Measurements from ENCODE around the gene CCDC187.

Gene CCDC187

GRCh38 chr9:136265561-136266355 is 38.1 kb downstream of the CCDC187 start:
- DNase-seq, result no peak

GRCh38 chr9:136264441-136265405 is 39.2 kb downstream of the CCDC187 start:
- DNase-seq, result no peak

GRCh38 chr9:136264031-136264430 is 39.9 kb downstream of the CCDC187 start:
- DNase-seq, result no peak

- no peak for DNase-seq
Observed at GRCh38 chr9:136262671-136263178, 41.2 kb downstream of the CCDC187 start.

- no peak for DNase-seq
Observed at GRCh38 chr9:136261686-136262430, 42.0 kb downstream of the CCDC187 start.

- no peak for DNase-seq
Observed at GRCh38 chr9:136260936-136261472, 42.9 kb downstream of the CCDC187 start.

GRCh38 chr9:136260521-136260920 is 43.4 kb downstream of the CCDC187 start:
- no peak for DNase-seq

GRCh38 chr9:136259836-136260235 is 44.1 kb downstream of the CCDC187 start:
- no peak for DNase-seq

GRCh38 chr9:136259517-136259813 is 44.4 kb downstream of the CCDC187 start:
- no peak for DNase-seq

- no peak for DNase-seq
Observed at GRCh38 chr9:136258786-136259516, 44.9 kb downstream of the CCDC187 start.

- no peak for DNase-seq
Observed at GRCh38 chr9:136258299-136258625, 45.6 kb downstream of the CCDC187 start.

- DNase-seq, result no peak
Observed at GRCh38 chr9:136257381-136258298, 46.3 kb downstream of the CCDC187 start.

GRCh38 chr9:136255896-136256890 is 47.7 kb downstream of the CCDC187 start:
- no peak for DNase-seq

GRCh38 chr9:136255166-136255538 is 48.7 kb downstream of the CCDC187 start:
- DNase-seq, result no peak

GRCh38 chr9:136254381-136255165 is 49.3 kb downstream of the CCDC187 start:
- no peak for DNase-seq

GRCh38 chr9:136253246-136254130 is 50.4 kb downstream of the CCDC187 start:
- no peak for DNase-seq

- DNase-seq, result no peak
Observed at GRCh38 chr9:136252846-136253245, 51.0 kb downstream of the CCDC187 start.

GRCh38 chr9:136252281-136252680 is 51.6 kb downstream of the CCDC187 start:
- DNase-seq, result no peak

All from activated CD4-positive, CD25-positive, alpha-beta regulatory T cell (primary cell).